ENCODE data around the gene HEATR3. TPM values are rescaled to one million over a fixed set of nuclear protein-coding genes. Genes with fewer than 3 reads are reported as not detected.

Gene HEATR3
- total RNA-seq, 2 donors from 2014 or later, result 10.9 to 12.0 TPM

DNA sequence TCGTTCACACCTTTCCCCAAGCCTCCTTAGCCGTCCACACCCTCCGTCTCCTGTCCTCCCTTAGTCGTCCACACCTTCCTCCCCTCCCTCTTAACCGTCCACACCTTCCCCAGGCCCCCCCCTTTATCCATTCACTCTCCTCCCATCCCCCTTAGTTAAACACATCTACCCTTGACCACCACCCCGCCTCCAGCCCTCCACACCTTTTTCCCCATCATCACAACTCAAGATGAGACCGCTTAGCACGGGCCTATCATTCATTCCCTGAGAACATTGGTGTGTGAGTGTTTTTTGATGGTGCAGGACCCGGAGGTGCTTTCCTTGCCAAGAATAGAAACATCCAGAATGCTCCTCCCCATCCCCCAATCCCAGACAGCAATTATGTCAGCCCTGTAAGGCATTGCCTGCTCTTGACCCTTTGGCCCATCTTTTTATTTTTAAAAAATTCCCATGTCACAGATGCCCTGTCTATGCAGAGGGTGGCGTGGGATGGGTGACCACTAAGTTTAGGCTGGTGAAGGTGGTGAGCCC lies 88.7 kb downstream of the HEATR3 start:
- Mint-ChIP-seq H3K27me3 (no peaks in the 10 kb centered on the region), H3K4me3 (peak overlapping the region; percentile 95), H3K36me3 (ENCODE audit: low read depth) (peaks cover 3% of the 10 kb centered on the region), H3K4me1 (peaks cover 39% of the 10 kb centered on the region), H3K27ac (peak overlapping the region; percentile 90)
- ATAC-seq (no peak), DNase-seq (no peak)
- H3K9me3 ChIP-seq (ENCODE audit: control insufficient read depth, low read length, poor library complexity, severe bottlenecking), result no peaks in the 10 kb centered on the region

DNA sequence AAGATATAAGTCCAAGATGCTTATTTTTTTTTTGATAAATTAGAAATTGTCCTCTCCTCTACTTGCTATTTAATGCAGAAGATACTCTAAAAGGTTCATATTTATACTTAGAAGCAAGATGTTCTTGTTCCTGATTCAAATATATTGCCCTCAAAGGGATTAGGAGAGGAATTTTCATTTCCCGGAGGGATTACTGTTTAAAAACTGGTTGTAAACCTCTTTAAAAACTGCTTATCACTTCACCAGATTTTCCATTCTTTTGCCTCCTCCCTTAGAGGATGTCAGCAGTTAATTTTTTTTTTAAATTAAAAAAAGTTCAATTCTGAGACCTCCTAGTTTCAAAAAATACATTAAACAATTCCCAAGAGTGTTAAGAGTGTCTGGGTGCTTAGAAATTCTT lies 90.2 kb downstream of the HEATR3 start:
- Mint-ChIP-seq H3K36me3 (ENCODE audit: low read depth) (peaks cover 5% of the 10 kb centered on the region), H3K4me1 (peaks cover 48% of the 10 kb centered on the region), H3K27ac (peak overlapping the region; percentile 90), H3K4me3 (peak overlapping the region; percentile 95), H3K27me3 (no peaks in the 10 kb centered on the region)
- ATAC-seq, result no peak
- no peak for DNase-seq
- H3K9me3 ChIP-seq (ENCODE audit: control insufficient read depth, low read length, poor library complexity, severe bottlenecking), result no peaks in the 10 kb centered on the region

Other genes with a start within 250 kb of the HEATR3 start
- gene ZNF423, start 209.9 kb upstream of the HEATR3 start, total RNA-seq, result not detected
- 10 to 100 TPM; 32.6 to 32.8 TPM for gene CNEP1R1, start 40.7 kb upstream of the HEATR3 start, total RNA-seq
- gene TENT4B, start 87.3 kb downstream of the HEATR3 start, total RNA-seq, result 10 to 100 TPM; 21.5 to 23.0 TPM
- gene ADCY7, start 200.6 kb downstream of the HEATR3 start, total RNA-seq, result 100 to 1,000 TPM; 187 to 203 TPM

Data from T-helper 17 cell (primary cell).